Erythroblast (primary cell): ENCODE measurements around the gene MYLK.
"Not testable (repeated sequence)": the region's sequence is repeated elsewhere in the genome, so short reads cannot be mapped to it uniquely, and the experiment has no call there.

Source experiments
- DNase-seq, 2 experiments: peaks; one replicate each; lab custom pipeline; 2025; lab: John Stamatoyannopoulos, UW
- GATA1 ChIP-seq: IDR thresholded peaks from 2 replicates; pipeline ENCODE4 v1.6.1; 2011; ENCODE audit warnings: low read depth, mild to moderate bottlenecking, control low read depth, low read length, moderate library complexity
- POLR2A ChIP-seq: IDR thresholded peaks from 2 replicates; pipeline ENCODE4 v1.6.1; 2011; ENCODE audit warnings: mild to moderate bottlenecking, low read length

MYLK gene

DNA sequence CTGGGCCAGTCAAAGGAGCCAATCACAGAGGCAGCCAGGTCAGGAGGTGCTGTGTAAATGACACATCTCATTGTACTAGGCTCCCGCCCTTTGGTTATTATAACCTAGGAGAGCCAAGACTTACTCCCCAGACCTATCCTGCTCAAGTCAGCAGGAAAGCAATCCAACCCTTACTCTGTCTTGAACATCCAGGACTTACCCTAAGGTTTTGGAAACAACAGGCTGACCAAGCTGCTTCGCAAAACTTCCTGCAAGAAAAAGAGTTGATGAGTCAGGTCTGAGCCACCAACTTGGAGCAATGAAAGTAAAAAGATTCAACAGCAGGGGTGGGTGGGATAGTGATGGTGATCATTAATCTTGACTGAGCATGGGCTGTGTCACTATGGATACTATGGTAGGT, 144.4 kb downstream of the MYLK start:
- TF ChIP-seq GATA1 (no peak), POLR2A (no peak)
- no peak for DNase-seq

DNA sequence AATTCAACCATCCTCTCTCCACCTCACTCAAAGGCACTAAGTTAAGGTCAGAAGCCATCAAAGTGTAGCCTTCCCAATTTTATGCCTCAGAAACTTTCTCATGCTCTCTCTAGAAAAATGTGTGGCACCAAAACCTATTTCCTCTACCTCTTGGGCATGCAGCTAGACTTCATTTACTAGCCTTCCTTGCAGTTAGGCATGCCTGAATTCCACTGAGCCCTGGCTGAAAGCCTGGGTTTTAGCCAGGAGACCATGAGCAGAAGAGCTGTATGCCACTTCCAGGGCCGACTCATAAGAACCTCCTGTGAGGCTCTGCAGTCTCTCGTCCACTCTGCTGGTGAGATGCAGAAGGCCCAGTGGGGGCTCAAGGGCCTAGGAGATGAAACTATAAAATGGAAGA, 145.0 kb downstream of the MYLK start:
- TF ChIP-seq POLR2A (no peak), GATA1 (no peak)
- no peak for DNase-seq

- DNase-seq: not testable (repeated sequence)
Measured at GRCh38 chr3:123738522-123738921, 145.6 kb downstream of the MYLK start.

DNA sequence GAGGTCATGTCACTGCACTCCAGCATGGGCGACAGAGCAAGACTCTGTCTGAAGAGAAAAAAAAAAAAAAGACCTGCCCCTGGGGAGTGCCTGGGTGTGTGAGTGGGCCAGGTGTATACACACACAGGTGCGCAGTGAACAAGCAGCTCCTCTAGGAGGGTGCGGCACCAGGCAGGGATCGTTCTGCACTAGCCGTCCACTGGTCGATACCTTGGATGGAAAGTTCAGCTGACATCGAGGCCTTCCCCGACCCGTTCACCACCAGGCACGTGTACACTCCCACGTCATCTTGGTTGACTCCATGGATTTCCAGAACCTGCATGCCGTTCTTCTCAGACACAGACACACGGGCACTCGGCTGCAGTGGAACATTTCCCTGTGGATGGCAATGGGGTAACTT, 147.0 kb downstream of the MYLK start:
- TF ChIP-seq GATA1 (no peak), POLR2A (no peak)
- no peak for DNase-seq

GRCh38 chr3:123735456-123735855, 148.7 kb downstream of the MYLK start:
- no peak for DNase-seq
- TF ChIP-seq GATA1 (no peak), POLR2A (no peak)

DNA sequence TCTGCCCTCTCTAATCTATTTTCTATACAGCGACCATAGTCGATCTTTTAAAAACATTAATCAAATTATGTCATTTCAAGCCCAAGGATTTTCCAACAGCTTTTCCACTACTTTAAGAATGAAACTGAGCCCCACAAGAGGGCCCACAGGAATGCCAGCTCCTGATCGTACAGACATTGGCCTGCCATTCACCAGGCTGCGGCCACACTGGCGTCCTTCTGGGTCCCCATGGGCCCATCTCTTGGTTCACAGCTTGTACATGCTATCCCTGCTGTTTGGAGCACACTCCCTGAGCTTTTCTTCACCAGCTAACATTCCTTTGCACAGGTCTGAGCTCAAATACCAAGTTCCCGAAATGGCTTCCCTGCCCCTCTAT, 149.6 kb downstream of the MYLK start:
- TF ChIP-seq POLR2A: no peak
- no peak for TF ChIP-seq GATA1
- DNase-seq: no peak

- DNase-seq: no peak
- no peak for TF ChIP-seq POLR2A
- no peak for TF ChIP-seq GATA1
Measured at GRCh38 chr3:123733805-123734526, 150.2 kb downstream of the MYLK start.

GRCh38 chr3:123733341-123733740, 150.8 kb downstream of the MYLK start:
- DNase-seq: no peak
- TF ChIP-seq GATA1 (no peak), POLR2A (no peak)

- no peak for DNase-seq
- no peak for TF ChIP-seq GATA1
- TF ChIP-seq POLR2A: no peak
Measured at GRCh38 chr3:123732447-123732846, 151.7 kb downstream of the MYLK start.

DNA sequence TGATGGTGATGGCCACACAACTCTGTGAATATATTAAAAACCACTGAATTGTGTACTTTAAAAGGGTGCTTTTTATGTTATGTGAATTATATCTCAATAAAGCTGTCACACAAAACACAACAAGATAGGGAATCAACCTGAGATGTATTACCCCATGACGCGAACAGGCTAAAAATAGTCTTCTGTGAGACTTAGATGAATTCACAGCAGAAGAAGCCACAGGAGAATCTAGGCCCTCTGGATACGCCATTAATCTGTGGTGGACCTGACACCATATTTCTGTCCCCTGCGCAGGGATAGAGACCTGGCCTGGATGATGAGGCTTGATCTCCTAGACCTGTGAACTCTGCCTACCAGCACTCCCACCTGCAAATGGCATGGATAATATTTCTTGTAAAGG, 153.3 kb downstream of the MYLK start:
- TF ChIP-seq POLR2A: no peak

DNA sequence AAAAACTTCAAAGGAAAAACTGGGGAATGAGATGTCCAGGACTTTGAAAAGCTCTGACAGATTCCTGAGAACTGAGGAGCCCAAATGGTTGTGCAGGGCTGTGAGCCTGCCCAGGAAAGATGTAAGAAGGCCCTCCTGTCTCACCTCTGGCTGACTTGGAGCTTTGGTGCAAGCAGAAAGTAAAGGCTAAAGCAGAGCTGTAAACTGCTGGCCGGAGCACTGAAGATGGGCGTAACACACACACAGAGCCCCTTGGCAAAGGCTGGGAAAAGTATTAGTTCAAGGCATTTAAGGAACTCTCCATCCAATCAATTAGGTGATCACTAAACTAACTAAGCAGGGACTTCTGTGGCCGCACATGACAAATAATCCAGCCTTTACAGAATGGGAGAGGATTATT, 155.1 kb downstream of the MYLK start:
- TF ChIP-seq GATA1 (no peak), POLR2A (no peak)
- DNase-seq: no peak

More for the DNA sequence above, 153.3 kb downstream of the MYLK start:
- no peak for DNase-seq

DNA sequence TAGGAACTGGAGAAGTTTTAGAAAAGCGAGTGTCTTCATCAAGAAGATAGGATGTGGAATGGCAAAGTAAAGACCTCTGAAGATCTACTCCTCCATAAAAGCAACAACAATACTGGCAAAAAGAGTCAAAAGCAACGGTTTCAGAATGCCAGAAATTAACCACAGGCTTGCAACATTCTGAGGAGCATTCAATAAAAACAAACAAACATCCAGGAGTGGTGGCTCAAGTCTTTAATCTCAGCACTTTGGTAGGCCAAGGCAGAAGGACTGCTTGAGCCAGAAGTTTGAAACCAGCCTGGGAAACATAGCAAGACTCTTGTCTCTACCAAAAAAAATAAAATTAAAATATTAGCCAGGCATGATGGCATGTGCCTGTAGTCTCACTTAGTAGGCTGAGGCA, 156.1 kb downstream of the MYLK start:
- TF ChIP-seq POLR2A (no peak), GATA1 (no peak)

GRCh38 chr3:123725652-123726400, 158.3 kb downstream of the MYLK start:
- DNase-seq: no peak
- TF ChIP-seq GATA1 (no peak), POLR2A (no peak)

More for the DNA sequence above, 156.1 kb downstream of the MYLK start:
- no peak for DNase-seq

- DNase-seq: no peak
- TF ChIP-seq GATA1 (no peak), POLR2A (no peak)
Measured at GRCh38 chr3:123724306-123724705, 159.8 kb downstream of the MYLK start.
